ENCODE measurements around the gene EXTL1. TPM values are rescaled to one million over a fixed set of nuclear protein-coding genes. Genes with fewer than 3 reads are reported as not detected.

Gene EXTL1, protein sequence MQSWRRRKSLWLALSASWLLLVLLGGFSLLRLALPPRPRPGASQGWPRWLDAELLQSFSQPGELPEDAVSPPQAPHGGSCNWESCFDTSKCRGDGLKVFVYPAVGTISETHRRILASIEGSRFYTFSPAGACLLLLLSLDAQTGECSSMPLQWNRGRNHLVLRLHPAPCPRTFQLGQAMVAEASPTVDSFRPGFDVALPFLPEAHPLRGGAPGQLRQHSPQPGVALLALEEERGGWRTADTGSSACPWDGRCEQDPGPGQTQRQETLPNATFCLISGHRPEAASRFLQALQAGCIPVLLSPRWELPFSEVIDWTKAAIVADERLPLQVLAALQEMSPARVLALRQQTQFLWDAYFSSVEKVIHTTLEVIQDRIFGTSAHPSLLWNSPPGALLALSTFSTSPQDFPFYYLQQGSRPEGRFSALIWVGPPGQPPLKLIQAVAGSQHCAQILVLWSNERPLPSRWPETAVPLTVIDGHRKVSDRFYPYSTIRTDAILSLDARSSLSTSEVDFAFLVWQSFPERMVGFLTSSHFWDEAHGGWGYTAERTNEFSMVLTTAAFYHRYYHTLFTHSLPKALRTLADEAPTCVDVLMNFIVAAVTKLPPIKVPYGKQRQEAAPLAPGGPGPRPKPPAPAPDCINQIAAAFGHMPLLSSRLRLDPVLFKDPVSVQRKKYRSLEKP
- 1 to 10 TPM in 1 of 4 donors, under 1 TPM in 2, not detected in 1; 0.33 to 2.1 (median 0.97) TPM for total RNA-seq

DNA sequence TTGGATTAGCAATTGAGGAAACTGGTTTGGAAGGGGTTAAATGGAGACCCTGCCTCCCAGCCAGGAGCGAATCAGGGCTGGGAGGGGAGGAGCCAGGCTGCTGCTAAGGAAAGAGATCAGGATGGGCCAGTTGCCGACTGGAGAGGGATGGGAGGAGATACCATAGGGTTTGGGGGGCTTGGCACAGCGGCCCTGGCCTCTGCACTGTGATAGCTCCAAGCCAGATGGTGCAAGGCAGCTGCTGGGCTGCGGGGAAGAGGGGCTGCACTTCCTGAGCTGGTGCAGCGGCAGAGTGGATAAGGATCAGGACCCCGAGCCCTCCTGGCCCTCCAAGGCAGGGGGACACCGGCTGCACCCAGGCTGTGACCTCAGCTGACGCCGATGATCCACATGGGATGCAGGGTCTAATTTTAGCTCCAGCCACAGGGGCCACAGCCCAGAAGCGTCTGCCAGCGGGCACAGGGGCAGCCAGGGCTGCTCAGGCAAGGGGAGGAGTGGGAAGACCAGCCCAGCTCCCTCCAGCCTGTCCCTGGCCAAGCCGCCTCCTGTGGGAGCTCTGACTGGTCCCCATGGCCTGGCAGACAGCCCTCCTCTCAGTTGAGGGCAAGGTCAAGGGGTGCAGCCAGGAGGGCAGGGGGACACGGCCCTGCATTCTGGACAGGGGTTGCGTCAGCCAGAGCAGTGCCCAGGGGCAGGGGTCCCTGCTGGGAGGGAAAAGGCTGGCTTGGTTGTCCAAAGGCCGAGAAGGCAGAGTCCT is at the start of gene EXTL1:
EXTL1 (plus strand) TSS at position 129 of the 757 bp plus-strand sequence. CDS start 872 bp downstream, outside the sequence.
- no peak for DNase-seq (ENCODE audit: extremely low spot score)
- Histone ChIP-seq H3K9me3 (no peaks in the 10 kb centered on the region), H3K36me3 (no peaks in the 10 kb centered on the region), H3K4me3 (peak within 1 kb of the TSS in 3 of 4 donors; percentile 14 to 41 (median 18)), H3K27me3 (no peaks in the 10 kb centered on the region), H3K27ac (replicated peaks in 1 of 4) (no peak within 1 kb of the TSS), H3K4me1 (peaks cover 10 to 36% (median 21%) of the 10 kb centered on the region in 4 donors)
- intact Hi-C loops (cut with DNase I), result no loop called here
- TF ChIP-seq POLR2AphosphoS5 (IDR thresholded peaks at IDR 0.05) (no peak), EP300 (IDR thresholded peaks at IDR 0.05) (no peak), POLR2A (IDR thresholded peaks at IDR 0.05; ENCODE audit: low read depth) (no peak)
- 39% methylated on average over 5 of the region's 15 CpGs for WGBS

DNA sequence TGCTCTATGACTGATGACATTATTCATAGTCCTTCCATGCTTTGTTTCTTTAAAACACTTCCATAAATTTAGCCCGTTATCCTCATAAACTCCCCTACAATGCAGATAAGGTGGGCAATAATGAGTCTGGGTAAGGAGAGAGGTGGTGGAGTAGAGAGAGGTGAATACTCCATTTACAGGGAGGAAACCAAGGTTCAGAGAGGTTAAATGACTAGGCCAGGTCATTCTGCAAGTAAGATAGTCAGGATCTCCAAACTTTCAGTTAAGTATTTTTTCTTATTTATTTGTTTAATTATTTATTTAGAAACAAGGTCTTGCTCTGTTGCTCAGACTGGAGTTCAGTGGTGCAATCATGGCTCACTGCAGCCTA is 49.8 kb upstream of the EXTL1 start:
- TF ChIP-seq POLR2A (IDR thresholded peaks at IDR 0.05; ENCODE audit: low read depth) (no peak), POLR2AphosphoS5 (IDR thresholded peaks at IDR 0.05) (no peak), EP300 (IDR thresholded peaks at IDR 0.05) (no peak)
- TF ChIP-seq, protein P1, sequence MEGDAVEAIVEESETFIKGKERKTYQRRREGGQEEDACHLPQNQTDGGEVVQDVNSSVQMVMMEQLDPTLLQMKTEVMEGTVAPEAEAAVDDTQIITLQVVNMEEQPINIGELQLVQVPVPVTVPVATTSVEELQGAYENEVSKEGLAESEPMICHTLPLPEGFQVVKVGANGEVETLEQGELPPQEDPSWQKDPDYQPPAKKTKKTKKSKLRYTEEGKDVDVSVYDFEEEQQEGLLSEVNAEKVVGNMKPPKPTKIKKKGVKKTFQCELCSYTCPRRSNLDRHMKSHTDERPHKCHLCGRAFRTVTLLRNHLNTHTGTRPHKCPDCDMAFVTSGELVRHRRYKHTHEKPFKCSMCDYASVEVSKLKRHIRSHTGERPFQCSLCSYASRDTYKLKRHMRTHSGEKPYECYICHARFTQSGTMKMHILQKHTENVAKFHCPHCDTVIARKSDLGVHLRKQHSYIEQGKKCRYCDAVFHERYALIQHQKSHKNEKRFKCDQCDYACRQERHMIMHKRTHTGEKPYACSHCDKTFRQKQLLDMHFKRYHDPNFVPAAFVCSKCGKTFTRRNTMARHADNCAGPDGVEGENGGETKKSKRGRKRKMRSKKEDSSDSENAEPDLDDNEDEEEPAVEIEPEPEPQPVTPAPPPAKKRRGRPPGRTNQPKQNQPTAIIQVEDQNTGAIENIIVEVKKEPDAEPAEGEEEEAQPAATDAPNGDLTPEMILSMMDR (IDR thresholded peaks at IDR 0.05), result no peak
- Histone ChIP-seq H3K36me3 (peaks cover 31 to 100% (median 91%) of the 10 kb centered on the region in 4 donors), H3K4me1 (no peaks in the 10 kb centered on the region)

DNA sequence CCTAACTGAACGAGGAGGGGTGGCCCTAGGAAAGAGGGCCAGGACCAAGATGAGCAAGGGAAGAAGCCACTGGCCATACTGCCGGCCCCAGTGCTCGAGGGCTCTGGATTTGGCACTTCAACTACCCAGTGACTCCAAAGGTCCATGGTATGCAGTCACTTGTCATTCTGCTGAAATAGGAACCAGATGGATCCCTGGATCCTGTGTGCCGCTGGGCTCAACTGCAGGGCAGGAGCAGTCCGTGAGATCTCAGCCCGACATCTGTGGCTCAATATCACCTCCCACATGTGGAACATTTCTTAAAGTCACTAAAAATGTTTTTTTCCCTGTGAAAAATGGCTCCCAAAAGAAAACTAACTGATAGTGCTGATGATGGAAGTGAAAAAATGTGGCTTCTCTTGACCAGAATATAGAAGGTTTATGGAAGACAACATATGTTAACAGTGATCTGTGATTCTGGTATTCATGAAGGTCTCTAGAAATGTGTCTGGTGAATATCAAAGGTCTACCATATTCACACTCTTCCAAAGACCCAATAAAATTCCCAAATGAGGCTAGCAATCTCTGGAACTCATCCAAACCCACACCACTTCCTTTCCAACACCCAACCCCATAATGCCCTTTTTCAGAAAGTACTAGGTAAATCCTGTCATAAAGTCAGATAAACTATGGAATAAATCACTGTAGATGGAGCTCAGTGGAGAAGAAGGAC is 47.8 kb upstream of the EXTL1 start:
- H3K4me3 ChIP-seq, result no peak overlapping the region
- intact Hi-C loops (cut with DNase I), result no loop called here
- H3K36me3 ChIP-seq, result peaks cover 36 to 97% (median 86%) of the 10 kb centered on the region in 4 donors
- H3K4me1 ChIP-seq, result no peaks in the 10 kb centered on the region
- no peaks in the 10 kb centered on the region for H3K9me3 ChIP-seq
- TF ChIP-seq POLR2AphosphoS5 (IDR thresholded peaks at IDR 0.05), result no peak
- TF ChIP-seq POLR2A (IDR thresholded peaks at IDR 0.05; ENCODE audit: low read depth), result no peak
- TF ChIP-seq, protein P1 (IDR thresholded peaks at IDR 0.05), result no peak
- TF ChIP-seq EP300 (IDR thresholded peaks at IDR 0.05), result no peak
- no peak for DNase-seq (ENCODE audit: extremely low spot score)
- whole genome bisulfite sequencing, result 82% methylated on average over 6 of the region's 6 CpGs
- H3K27me3 ChIP-seq, result no peaks in the 10 kb centered on the region
- no peak overlapping the region for H3K27ac ChIP-seq (replicated peaks in 1 of 4)

More for the DNA sequence above, 49.8 kb upstream of the EXTL1 start:
- Histone ChIP-seq H3K27ac (replicated peaks in 1 of 4) (no peak overlapping the region), H3K27me3 (no peaks in the 10 kb centered on the region), H3K9me3 (no peaks in the 10 kb centered on the region), H3K4me3 (no peak overlapping the region)
- intact Hi-C loops (cut with DNase I), result no loop called here
- DNase-seq (ENCODE audit: extremely low spot score), result no peak
- WGBS, result 56% methylated on average over 1 of the region's 1 CpG

DNA sequence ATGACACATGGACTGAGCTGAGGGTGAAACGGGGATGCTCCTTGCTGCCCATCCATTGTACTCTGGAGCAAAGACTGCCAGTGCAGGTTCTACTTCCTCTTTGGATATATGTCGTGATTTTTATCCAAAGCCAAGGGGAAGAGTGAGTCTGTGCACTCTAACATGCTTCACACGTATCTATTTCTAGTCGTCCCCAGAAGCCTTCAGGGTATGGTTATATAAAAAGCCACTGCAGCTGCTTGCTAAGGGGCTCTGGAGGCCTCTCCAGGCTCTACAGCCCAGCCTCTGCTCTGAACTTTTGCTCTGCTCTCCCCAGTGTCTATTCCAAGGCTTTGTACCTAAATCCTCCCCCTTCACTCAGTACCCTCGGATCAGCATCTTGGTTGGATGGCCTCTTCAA is 43.8 kb upstream of the EXTL1 start:
- Histone ChIP-seq H3K27me3 (no peaks in the 10 kb centered on the region), H3K36me3 (peaks cover 45 to 97% (median 81%) of the 10 kb centered on the region in 4 donors), H3K4me1 (no peaks in the 10 kb centered on the region), H3K4me3 (no peak overlapping the region), H3K9me3 (no peaks in the 10 kb centered on the region), H3K27ac (replicated peaks in 1 of 4) (no peak overlapping the region)
- intact Hi-C loops (cut with DNase I), result no loop called here
- WGBS, result 87% methylated on average over 5 of the region's 5 CpGs
- no peak for DNase-seq (ENCODE audit: extremely low spot score)
- TF ChIP-seq EP300 (IDR thresholded peaks at IDR 0.05) (no peak), POLR2AphosphoS5 (IDR thresholded peaks at IDR 0.05) (no peak), POLR2A (IDR thresholded peaks at IDR 0.05; ENCODE audit: low read depth) (no peak)
- TF ChIP-seq, protein P1 (IDR thresholded peaks at IDR 0.05), result no peak

Data from esophagus muscularis mucosa (tissue), 4 donors.